ENCODE measurements around the gene SMARCAL1. TPM values are rescaled to one million over a fixed set of nuclear protein-coding genes. Genes with fewer than 3 reads are reported as not detected.
A peak's percentile ranks its signal among the peaks of the same experiment; 100 is the strongest.

SMARCAL1 gene
- total RNA-seq, 1 donor from 2014 or later: 33.0 TPM

- Mint-ChIP-seq H3K4me1 (peaks cover 6% of the 10 kb centered on the region), H3K4me3 (no peak overlapping the region), H3K36me3 (peaks cover 62% of the 10 kb centered on the region), H3K27me3 (ENCODE audit: low read depth) (no peaks in the 10 kb centered on the region), H3K27ac (no peak overlapping the region), H3K9me3 (no peaks in the 10 kb centered on the region)
- TF ChIP-seq CTCF (IDR thresholded peaks at IDR 0.05; ENCODE audit: unreplicated experiment): no peak
- no peak for DNase-seq (ENCODE audit: low spot score in 2 of 2, unreplicated experiment in 2 of 2)
These were observed 12.9 kb downstream of the SMARCAL1 start for GRCh38 chr2:216425008-216425787.

GRCh38 chr2:216426166-216426777 lies 14.0 kb downstream of the SMARCAL1 start:
- peaks cover 6% of the 10 kb centered on the region for H3K4me1 Mint-ChIP-seq
- peak overlapping the region; percentile 43 for H3K27ac Mint-ChIP-seq
- H3K36me3 Mint-ChIP-seq: peaks cover 62% of the 10 kb centered on the region
- no peak for TF ChIP-seq CTCF (IDR thresholded peaks at IDR 0.05; ENCODE audit: unreplicated experiment)
- H3K27me3 Mint-ChIP-seq (ENCODE audit: low read depth): no peaks in the 10 kb centered on the region
- no peaks in the 10 kb centered on the region for H3K9me3 Mint-ChIP-seq
- no peak for DNase-seq (ENCODE audit: low spot score in 2 of 2, unreplicated experiment in 2 of 2)
- no peak overlapping the region for H3K4me3 Mint-ChIP-seq

DNA sequence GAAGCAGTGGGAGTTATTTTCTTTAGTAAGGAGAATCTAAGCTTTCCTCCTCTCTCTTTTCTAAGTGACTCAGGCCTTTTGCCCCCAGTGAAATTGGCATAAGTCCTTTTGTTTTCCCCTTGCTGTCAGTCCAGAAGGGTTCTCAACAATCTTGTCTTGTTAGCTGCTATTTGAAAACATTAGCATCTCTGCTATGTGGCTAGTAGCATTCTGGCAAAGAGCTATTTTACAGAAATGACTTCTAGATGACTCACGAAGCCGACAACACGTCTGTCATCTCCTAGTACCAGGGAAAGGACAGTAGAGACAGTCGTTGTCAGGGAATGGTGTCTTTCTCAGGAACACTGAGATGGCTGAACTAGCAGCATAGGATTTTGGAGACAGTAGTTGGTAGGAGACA lies 14.7 kb downstream of the SMARCAL1 start:
- TF ChIP-seq CTCF (IDR thresholded peaks at IDR 0.05; ENCODE audit: unreplicated experiment): no peak
- H3K4me3 Mint-ChIP-seq: no peak overlapping the region
- H3K4me1 Mint-ChIP-seq: peaks cover 6% of the 10 kb centered on the region
- no peaks in the 10 kb centered on the region for H3K27me3 Mint-ChIP-seq (ENCODE audit: low read depth)
- DNase-seq (ENCODE audit: low spot score in 2 of 2, unreplicated experiment in 2 of 2): no peak
- H3K36me3 Mint-ChIP-seq: peaks cover 65% of the 10 kb centered on the region
- no peaks in the 10 kb centered on the region for H3K9me3 Mint-ChIP-seq
- H3K27ac Mint-ChIP-seq: no peak overlapping the region

GRCh38 chr2:216428618-216429350 lies 16.5 kb downstream of the SMARCAL1 start:
- Mint-ChIP-seq H3K27ac (no peak overlapping the region), H3K9me3 (no peaks in the 10 kb centered on the region), H3K4me1 (peaks cover 6% of the 10 kb centered on the region), H3K27me3 (ENCODE audit: low read depth) (no peaks in the 10 kb centered on the region), H3K36me3 (peaks cover 63% of the 10 kb centered on the region), H3K4me3 (no peak overlapping the region)
- no peak for TF ChIP-seq CTCF (IDR thresholded peaks at IDR 0.05; ENCODE audit: unreplicated experiment)
- DNase-seq (ENCODE audit: low spot score in 2 of 2, unreplicated experiment in 2 of 2): no peak

DNA sequence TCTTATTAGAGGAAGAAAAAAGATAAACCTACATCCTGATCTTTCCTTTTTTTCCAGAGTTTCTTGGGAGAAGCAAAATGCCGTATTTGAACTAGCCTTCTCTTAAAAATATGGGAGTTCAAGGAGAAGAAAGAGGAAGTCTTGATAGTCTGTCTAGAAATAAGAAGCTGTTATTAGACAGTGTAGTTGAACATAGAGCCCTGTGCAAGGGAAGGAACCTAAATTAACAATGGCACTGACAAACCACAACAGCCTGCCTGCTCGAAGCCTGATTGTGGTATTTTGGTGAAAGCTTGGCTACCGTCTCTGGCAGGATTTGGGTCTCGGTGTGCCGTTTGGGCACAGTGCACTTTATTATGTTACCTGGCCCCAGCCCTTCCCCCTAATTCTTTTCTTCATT lies 17.1 kb downstream of the SMARCAL1 start:
- Mint-ChIP-seq H3K4me3 (no peak overlapping the region), H3K36me3 (peaks cover 62% of the 10 kb centered on the region), H3K27me3 (ENCODE audit: low read depth) (no peaks in the 10 kb centered on the region), H3K9me3 (no peaks in the 10 kb centered on the region), H3K4me1 (peaks cover 6% of the 10 kb centered on the region), H3K27ac (no peak overlapping the region)
- DNase-seq (ENCODE audit: low spot score in 2 of 2, unreplicated experiment in 2 of 2): no peak
- TF ChIP-seq CTCF (IDR thresholded peaks at IDR 0.05; ENCODE audit: unreplicated experiment): no peak

Data from mesothelial cell of epicardium (in vitro differentiated cells).